ENCODE measurements around the gene MCOLN2.
"Not testable (repeated sequence)": the region's sequence is repeated elsewhere in the genome, so short reads cannot be mapped to it uniquely, and the experiment has no call there.

MCOLN2 gene

GRCh38 chr1:84996846-84997666 lies at the start of gene MCOLN2:
MCOLN2 (minus strand) TSS chr1:84997113; CDS start chr1:84996872, 241 bp downstream.
- no peak for DNase-seq

GRCh38 chr1:85042413-85042812 lies 45.5 kb upstream of the MCOLN2 start:
- DNase-seq: no peak

GRCh38 chr1:85041793-85042192 lies 44.9 kb upstream of the MCOLN2 start:
- DNase-seq: no peak

GRCh38 chr1:85033221-85033620 lies 36.3 kb upstream of the MCOLN2 start:
- no peak for DNase-seq

GRCh38 chr1:85030536-85030935 lies 33.6 kb upstream of the MCOLN2 start:
- DNase-seq: no peak

- DNase-seq: no peak
These were observed 31.2 kb upstream of the MCOLN2 start for GRCh38 chr1:85028151-85028550.

- no peak for DNase-seq
These were observed 30.5 kb upstream of the MCOLN2 start for GRCh38 chr1:85027242-85027983.

GRCh38 chr1:85025940-85026339 lies 29.0 kb upstream of the MCOLN2 start:
- no peak for DNase-seq

- no peak for DNase-seq
These were observed 27.8 kb upstream of the MCOLN2 start for GRCh38 chr1:85024736-85025135.

- no peak for DNase-seq
These were observed 25.8 kb upstream of the MCOLN2 start for GRCh38 chr1:85022700-85023099.

- DNase-seq: no peak
These were observed 23.1 kb upstream of the MCOLN2 start for GRCh38 chr1:85019994-85020393.

- no peak for DNase-seq
These were observed 18.9 kb upstream of the MCOLN2 start for GRCh38 chr1:85015826-85016225.

- DNase-seq: not testable (repeated sequence)
These were observed 8.7 kb upstream of the MCOLN2 start for GRCh38 chr1:85005641-85006040.

- no peak for DNase-seq
These were observed 4.8 kb upstream of the MCOLN2 start for GRCh38 chr1:85001742-85002141.

- DNase-seq: no peak
These were observed 1.8 kb upstream of the MCOLN2 start for GRCh38 chr1:84998642-84999280.

- DNase-seq: no peak
These were observed 1.0 kb upstream of the MCOLN2 start for GRCh38 chr1:84997667-84998600.

- DNase-seq: no peak
These were observed 1.2 kb downstream of the MCOLN2 start for GRCh38 chr1:84995484-84996334.

- no peak for DNase-seq
These were observed 5.6 kb downstream of the MCOLN2 start for GRCh38 chr1:84991097-84991920.

- DNase-seq: no peak
These were observed 8.3 kb downstream of the MCOLN2 start for GRCh38 chr1:84988588-84988987.

GRCh38 chr1:84986561-84986960 lies 10.4 kb downstream of the MCOLN2 start:
- DNase-seq: not testable (repeated sequence)

GRCh38 chr1:84985365-84985764 lies 11.5 kb downstream of the MCOLN2 start:
- DNase-seq: no peak

Measured in NCI-H1417 treated with DMSO at 0.1 percent for 48 hours (cell line).